Measurements from ENCODE around the gene ALOX5AP.
A peak's percentile ranks its signal among the peaks of the same experiment; 100 is the strongest.

Gene ALOX5AP

DNA sequence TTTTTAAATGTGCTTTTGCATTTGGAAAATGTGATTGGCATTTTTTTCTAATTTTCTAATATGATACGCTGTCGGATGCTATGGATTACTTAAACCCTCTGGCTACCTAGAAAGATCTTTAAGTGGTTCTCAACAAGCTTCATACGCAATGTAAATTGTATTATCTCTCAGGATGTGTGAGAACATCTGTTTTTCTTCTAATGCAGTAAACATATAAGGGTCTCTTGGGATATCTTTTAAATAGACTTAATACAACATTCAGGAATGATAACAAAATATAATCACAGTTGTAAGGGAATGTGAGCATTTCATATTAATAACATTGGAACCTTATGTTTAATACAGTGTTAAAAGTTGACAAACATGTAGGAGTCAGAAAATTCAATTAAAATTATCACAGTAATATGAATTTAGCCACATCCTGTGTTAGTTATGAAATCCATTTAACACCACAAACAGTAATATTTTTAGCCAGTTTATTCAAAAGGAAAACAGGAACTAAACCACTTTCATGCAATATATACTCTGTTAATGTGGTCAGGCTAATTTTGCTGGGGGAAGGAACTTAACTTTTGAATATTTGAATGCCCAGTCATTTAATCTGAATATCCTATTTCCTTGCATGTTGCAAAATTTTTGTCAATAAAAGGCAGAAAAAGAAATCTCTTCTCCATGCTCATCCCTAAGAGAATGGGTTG lies 15.0 kb upstream of the ALOX5AP start:
- no peak for DNase-seq
- Histone ChIP-seq H3K9me2 (replicated peaks; ENCODE audit: insufficient read depth, low read length) (no peaks in the 10 kb centered on the region), H3K4me1 (ENCODE audit: low read length) (peaks cover 12% of the 10 kb centered on the region), H3K9me3 (replicated peaks; ENCODE audit: insufficient read depth, low read length) (no peaks in the 10 kb centered on the region), H3K79me2 (ENCODE audit: low read length) (no peaks in the 10 kb centered on the region), H3K27ac (ENCODE audit: low read length) (no peak overlapping the region), H3F3A (ENCODE audit: insufficient read depth, low read length) (no peaks in the 10 kb centered on the region), H3K27me3 (replicated peaks; ENCODE audit: insufficient read depth, low read length) (no peaks in the 10 kb centered on the region), H3K36me3 (replicated peaks; ENCODE audit: insufficient read depth, low read length) (no peaks in the 10 kb centered on the region), H3K4me3 (ENCODE audit: low read length) (no peak overlapping the region), H3K9ac (ENCODE audit: low read length) (no peak overlapping the region), H3K4me2 (ENCODE audit: low read depth, low read length) (peak overlapping the region; percentile 22; the same call in 1 of the 2 replicates), H2AFZ (ENCODE audit: low read length) (no peak overlapping the region), H4K20me1 (ENCODE audit: insufficient read depth, low read length) (no peaks in the 10 kb centered on the region)
- TF ChIP-seq EZH2 (optimal IDR thresholded peaks at IDR 0.05; ENCODE audit: low read depth, low read length) (no peak), EZH2phosphoT487 (IDR thresholded peaks at IDR 0.05; ENCODE audit: low read length) (no peak)
- TF ChIP-seq, protein P1, sequence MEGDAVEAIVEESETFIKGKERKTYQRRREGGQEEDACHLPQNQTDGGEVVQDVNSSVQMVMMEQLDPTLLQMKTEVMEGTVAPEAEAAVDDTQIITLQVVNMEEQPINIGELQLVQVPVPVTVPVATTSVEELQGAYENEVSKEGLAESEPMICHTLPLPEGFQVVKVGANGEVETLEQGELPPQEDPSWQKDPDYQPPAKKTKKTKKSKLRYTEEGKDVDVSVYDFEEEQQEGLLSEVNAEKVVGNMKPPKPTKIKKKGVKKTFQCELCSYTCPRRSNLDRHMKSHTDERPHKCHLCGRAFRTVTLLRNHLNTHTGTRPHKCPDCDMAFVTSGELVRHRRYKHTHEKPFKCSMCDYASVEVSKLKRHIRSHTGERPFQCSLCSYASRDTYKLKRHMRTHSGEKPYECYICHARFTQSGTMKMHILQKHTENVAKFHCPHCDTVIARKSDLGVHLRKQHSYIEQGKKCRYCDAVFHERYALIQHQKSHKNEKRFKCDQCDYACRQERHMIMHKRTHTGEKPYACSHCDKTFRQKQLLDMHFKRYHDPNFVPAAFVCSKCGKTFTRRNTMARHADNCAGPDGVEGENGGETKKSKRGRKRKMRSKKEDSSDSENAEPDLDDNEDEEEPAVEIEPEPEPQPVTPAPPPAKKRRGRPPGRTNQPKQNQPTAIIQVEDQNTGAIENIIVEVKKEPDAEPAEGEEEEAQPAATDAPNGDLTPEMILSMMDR (IDR thresholded peaks at IDR 0.05; ENCODE audit: low read length) = no peak

DNA sequence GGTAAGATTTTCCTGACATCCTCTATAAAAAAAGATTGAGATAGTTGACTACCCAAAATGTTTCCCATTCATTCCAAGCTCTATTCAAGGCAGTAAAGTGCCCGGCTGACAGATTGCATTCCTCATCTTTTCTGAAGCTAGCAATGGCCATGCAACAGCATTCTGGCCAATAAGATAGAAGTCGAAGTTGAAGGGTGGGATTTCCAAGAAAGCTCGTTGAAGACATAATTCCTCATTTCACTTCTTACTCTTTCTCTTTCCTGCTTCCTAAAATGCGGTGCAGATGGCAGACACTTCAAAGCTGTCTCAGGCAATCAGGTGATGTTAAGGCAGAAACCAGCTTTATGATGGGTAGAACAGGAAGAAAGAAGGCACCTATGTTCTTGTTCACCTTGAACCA lies 13.4 kb upstream of the ALOX5AP start:
- Histone ChIP-seq H3K9me2 (replicated peaks; ENCODE audit: insufficient read depth, low read length) (no peaks in the 10 kb centered on the region), H3K36me3 (replicated peaks; ENCODE audit: insufficient read depth, low read length) (no peaks in the 10 kb centered on the region), H3F3A (ENCODE audit: insufficient read depth, low read length) (no peaks in the 10 kb centered on the region), H3K4me1 (ENCODE audit: low read length) (peaks cover 12% of the 10 kb centered on the region), H3K4me2 (ENCODE audit: low read depth, low read length) (no peak overlapping the region), H2AFZ (ENCODE audit: low read length) (no peak overlapping the region), H3K9me3 (replicated peaks; ENCODE audit: insufficient read depth, low read length) (no peaks in the 10 kb centered on the region), H3K79me2 (ENCODE audit: low read length) (no peaks in the 10 kb centered on the region), H4K20me1 (ENCODE audit: insufficient read depth, low read length) (no peaks in the 10 kb centered on the region), H3K4me3 (ENCODE audit: low read length) (no peak overlapping the region), H3K27ac (ENCODE audit: low read length) (no peak overlapping the region), H3K27me3 (replicated peaks; ENCODE audit: insufficient read depth, low read length) (no peaks in the 10 kb centered on the region), H3K9ac (ENCODE audit: low read length) (no peak overlapping the region)
- DNase-seq = no peak
- TF ChIP-seq, protein P1 (IDR thresholded peaks at IDR 0.05; ENCODE audit: low read length) = no peak
- TF ChIP-seq EZH2 (optimal IDR thresholded peaks at IDR 0.05; ENCODE audit: low read depth, low read length) (no peak), EZH2phosphoT487 (IDR thresholded peaks at IDR 0.05; ENCODE audit: low read length) (no peak)

DNA sequence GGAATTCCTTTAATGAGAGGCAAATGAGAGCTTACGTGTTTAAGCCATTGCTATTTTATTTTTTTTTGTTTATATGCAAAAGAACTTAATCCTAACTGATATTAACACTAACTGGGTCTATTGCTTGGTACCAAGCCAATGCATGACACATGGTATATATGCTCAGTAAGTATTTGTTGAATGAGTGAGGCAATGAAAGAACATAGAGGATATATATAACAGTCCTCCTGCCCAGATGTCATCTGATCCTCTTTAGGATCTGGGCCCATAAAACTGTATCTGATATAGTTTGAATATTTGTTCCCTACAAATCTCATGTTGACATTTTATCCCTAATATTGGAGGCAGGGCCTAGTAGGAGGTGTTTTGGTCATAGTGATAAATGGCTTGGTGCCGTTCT lies 13.0 kb upstream of the ALOX5AP start:
- no peak for TF ChIP-seq EZH2phosphoT487 (IDR thresholded peaks at IDR 0.05; ENCODE audit: low read length)
- no peak for TF ChIP-seq EZH2 (optimal IDR thresholded peaks at IDR 0.05; ENCODE audit: low read depth, low read length)
- TF ChIP-seq, protein P1 (IDR thresholded peaks at IDR 0.05; ENCODE audit: low read length) = no peak
- Histone ChIP-seq H3K36me3 (replicated peaks; ENCODE audit: insufficient read depth, low read length) (no peaks in the 10 kb centered on the region), H4K20me1 (ENCODE audit: insufficient read depth, low read length) (no peaks in the 10 kb centered on the region), H3K4me1 (ENCODE audit: low read length) (peaks cover 12% of the 10 kb centered on the region), H2AFZ (ENCODE audit: low read length) (no peak overlapping the region), H3K9me3 (replicated peaks; ENCODE audit: insufficient read depth, low read length) (no peaks in the 10 kb centered on the region), H3K79me2 (ENCODE audit: low read length) (no peaks in the 10 kb centered on the region), H3K9me2 (replicated peaks; ENCODE audit: insufficient read depth, low read length) (no peaks in the 10 kb centered on the region), H3K4me3 (ENCODE audit: low read length) (no peak overlapping the region), H3K27ac (ENCODE audit: low read length) (no peak overlapping the region), H3K9ac (ENCODE audit: low read length) (no peak overlapping the region), H3K27me3 (replicated peaks; ENCODE audit: insufficient read depth, low read length) (no peaks in the 10 kb centered on the region), H3K4me2 (ENCODE audit: low read depth, low read length) (no peak overlapping the region), H3F3A (ENCODE audit: insufficient read depth, low read length) (no peaks in the 10 kb centered on the region)
- DNase-seq = no peak

All from MM.1S (cell line).